Measurements from ENCODE around the gene PRG2.
A peak's percentile ranks its signal among the peaks of the same experiment; 100 is the strongest.
"Not testable (repeated sequence)": the region's sequence is repeated elsewhere in the genome, so short reads cannot be mapped to it uniquely, and the experiment has no call there.

Gene PRG2

DNA sequence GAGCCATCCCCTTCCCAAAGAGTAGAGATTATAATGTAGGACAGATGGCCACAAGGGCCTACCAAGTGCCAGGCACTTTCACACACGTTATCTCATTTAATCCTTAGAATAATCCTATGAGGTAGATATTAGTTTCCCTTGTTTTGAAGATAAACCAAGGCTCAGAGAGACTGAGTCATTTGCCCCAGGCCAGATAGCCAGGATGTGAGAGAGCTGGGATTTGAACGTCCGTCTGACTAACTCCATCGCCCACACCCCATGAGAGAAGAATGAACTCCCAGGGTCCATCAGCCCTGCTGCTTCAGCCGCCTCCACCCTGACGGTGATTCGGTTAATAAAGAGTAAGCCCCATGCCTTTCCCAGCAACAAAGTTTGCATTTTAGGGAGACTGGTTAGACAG lies 20.2 kb downstream of the PRG2 start:
- DNase-seq (ENCODE audit: low read depth, low spot score) = no peak

DNA sequence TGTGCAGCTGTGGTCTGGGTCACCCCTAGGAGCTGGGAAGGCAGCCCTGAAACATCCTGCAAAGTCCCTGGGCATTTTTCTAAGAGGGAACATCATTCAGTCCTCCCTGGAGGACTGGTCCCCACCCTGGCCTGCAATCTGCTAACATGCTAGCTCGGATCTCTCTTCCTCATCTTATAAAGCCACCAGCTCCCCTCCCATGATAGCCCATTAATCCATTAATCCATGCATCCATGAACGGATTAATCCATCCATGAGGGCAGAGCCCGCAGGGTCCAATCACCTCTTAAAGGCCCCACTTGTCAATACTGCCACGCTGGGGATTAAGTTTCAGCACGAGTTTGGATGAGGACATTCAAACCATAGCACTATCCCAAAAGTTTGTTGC lies 21.6 kb downstream of the PRG2 start:
- DNase-seq (ENCODE audit: low read depth, low spot score) = no peak

GRCh38 chr11:57368106-57368844 lies 22.2 kb downstream of the PRG2 start:
- DNase-seq (ENCODE audit: low read depth, low spot score) = no peak

GRCh38 chr11:57364851-57365660 lies 25.4 kb downstream of the PRG2 start:
- peak; percentile 83 for DNase-seq (ENCODE audit: low read depth, low spot score)

DNA sequence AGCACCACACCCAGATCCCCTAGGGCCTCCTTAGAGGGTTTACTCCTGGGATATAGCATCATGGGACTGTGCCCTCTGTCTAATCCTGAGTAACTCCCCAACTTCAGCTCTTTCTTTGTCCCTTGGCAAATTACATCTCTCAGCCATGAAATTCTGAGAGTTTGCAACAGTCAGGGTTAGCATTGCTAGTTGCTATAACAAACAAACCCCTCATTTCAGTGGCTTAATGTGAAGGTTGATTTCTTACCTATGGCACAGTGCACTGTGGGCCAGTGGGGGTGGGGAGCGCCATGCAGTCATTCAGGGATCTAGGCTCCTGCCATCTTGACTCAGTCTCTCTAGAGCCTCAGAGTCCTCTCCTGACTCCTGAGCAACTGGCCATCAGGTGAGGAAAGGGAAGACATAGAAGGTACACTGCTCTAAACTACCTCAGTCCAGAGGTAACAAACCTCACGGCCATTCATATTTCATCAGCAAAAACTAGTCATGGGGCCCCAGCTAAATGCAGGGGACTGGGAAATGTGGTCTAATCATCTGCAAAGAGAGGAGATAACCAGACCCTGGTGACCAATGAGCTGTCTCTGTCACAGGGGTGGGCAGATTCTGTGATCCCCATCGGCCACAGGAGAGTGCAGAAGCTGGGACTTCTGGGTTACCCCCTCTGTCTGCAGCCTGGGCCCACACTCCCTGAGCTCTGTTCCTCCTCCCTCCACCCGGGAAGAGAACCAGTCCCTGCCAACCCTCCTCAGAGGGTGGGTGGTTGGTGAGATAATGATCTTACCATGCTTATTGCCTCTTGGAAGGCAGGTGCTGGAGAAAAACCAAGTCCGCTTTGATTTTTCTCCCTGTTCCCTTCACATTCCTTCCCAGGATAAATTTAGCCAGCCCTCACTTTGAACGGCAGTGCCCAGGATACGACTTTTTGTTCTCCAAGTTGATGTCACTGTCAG lies 27.0 kb downstream of the PRG2 start:
- no peak for DNase-seq (ENCODE audit: low read depth, low spot score)

DNA sequence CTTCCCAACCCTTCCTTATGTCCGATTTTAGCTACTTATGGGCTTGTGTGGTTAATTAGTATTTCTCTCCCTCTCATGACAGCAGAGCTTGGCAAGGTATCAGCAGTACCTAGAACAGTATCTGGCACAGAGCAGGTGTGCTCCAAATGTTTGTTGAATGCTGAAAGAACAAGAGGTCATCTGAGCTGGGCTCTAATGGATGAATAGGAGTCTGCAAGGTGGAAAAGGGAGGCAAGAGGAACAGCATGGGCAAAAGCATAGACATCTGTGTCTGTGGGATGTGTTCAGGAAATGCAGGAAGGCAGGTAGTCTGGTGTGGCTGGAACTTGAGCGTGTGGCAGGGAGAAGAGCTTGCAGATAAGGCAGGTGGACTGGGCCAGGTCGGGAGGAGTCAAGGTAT lies 28.5 kb downstream of the PRG2 start:
- no peak for DNase-seq (ENCODE audit: low read depth, low spot score)

GRCh38 chr11:57361420-57361819 lies 29.0 kb downstream of the PRG2 start:
- not testable (repeated sequence) for DNase-seq (ENCODE audit: low read depth, low spot score)

- no peak for DNase-seq (ENCODE audit: low read depth, low spot score)
Observed at GRCh38 chr11:57360991-57361390, 29.5 kb downstream of the PRG2 start.

DNA sequence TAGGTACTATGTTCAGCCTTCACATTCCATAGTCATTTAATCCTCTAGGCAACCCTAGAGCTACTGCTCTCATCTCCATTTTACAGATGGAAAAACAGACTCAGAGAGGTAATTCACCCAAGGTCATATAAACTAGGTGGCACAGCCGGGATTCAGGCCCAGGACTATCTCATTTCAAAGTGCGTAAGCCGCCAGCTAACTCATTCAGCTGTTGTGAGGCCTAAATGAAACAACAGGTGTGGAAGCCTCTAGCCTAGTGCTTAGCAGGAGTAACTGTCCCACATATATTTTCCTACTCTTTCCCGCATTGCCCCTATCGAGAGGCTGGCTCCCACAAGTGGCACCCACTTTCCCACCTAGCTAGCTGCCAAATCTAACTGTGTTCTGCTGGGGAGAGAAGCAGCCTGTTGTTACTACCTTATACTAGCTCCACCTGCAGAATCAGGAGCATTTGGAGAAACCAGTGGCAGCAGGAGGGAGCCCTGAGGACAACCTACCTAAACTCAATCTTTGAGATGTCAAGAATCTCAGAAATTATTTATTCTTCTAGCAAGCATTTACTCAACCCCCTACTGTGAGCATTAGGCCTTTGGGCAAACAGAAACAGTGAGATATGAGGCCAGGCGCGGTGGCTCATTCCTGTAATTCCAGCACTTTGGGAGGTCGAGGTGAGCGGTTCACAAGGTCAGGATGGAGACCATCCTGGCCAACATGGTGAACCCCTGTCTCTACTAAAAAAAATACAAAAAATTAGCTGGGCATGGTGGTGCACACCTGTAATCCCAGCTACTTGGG lies 30.4 kb downstream of the PRG2 start:
- no peak for DNase-seq (ENCODE audit: low read depth, low spot score)

- no peak for DNase-seq (ENCODE audit: low read depth, low spot score)
Observed at GRCh38 chr11:57359396-57359795, 31.1 kb downstream of the PRG2 start.

GRCh38 chr11:57358991-57359390 lies 31.5 kb downstream of the PRG2 start:
- peak; percentile 40 for DNase-seq (ENCODE audit: low read depth, low spot score)

GRCh38 chr11:57358543-57358961 lies 31.9 kb downstream of the PRG2 start:
- no peak for DNase-seq (ENCODE audit: low read depth, low spot score)

DNA sequence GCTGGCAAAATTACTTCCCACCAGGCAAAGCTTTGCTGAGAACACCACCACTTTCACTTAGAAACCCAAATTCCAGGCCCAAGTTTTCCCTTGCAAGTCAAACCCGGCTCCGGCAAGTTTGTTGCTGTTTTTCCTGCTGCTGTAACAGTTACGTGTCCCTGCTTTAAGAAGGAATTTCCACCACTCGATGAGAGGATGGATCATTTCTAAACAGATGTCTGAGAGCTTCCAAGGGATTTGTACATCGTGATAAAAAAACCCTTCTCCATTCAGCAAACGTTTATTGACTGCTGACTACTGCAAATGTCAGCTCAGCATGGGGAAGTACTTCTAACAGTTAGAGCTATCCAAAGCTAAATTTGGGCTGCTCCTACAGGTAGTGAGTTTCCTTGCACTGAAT lies 32.6 kb downstream of the PRG2 start:
- DNase-seq (ENCODE audit: low read depth, low spot score) = no peak

DNA sequence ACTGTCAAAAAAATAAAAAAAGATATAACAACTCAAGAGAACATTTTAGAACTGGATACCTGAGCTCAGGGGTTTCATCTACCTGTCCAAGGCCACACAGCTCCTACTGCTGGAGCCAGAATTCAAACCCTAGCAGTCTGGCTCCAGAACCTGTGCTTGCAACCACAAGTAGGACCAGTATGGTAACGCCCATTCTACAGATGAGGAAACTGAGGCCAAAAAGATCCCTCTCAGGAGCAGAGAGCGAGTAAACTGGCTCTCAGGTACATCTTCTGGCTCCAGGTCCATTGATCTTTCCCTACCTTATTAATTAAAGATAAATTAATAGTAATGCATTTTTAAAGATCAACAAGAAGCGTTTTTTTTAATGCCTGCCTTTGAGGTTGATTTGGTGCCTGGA lies 33.1 kb downstream of the PRG2 start:
- DNase-seq (ENCODE audit: low read depth, low spot score) = no peak

- DNase-seq (ENCODE audit: low read depth, low spot score) = no peak
Observed at GRCh38 chr11:57356268-57356667, 34.2 kb downstream of the PRG2 start.

DNA sequence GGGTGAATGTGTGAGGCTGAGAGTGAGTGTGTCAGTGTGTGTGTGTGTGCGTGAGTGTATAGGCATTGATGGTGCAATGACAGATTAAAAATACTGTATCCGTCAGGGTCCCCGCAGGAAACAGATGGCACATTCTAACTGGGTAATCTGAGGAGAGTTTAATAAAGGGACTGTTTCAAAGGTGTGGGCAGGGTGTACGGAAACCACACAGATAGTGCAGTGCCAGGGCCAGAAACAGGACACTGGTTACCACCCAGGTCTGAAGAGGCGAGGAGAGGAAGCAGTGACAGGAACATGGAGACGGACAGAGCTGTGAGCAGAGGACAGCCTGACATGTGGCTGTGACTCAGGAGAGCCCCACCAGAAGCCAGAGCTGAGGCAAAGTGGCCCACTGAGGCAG lies 35.8 kb downstream of the PRG2 start:
- DNase-seq (ENCODE audit: low read depth, low spot score) = no peak

GRCh38 chr11:57353852-57354251 lies 36.6 kb downstream of the PRG2 start:
- no peak for DNase-seq (ENCODE audit: low read depth, low spot score)

- no peak for DNase-seq (ENCODE audit: low read depth, low spot score)
Observed at GRCh38 chr11:57353446-57353845, 37.0 kb downstream of the PRG2 start.

- DNase-seq (ENCODE audit: low read depth, low spot score) = no peak
Observed at GRCh38 chr11:57353036-57353435, 37.4 kb downstream of the PRG2 start.

DNA sequence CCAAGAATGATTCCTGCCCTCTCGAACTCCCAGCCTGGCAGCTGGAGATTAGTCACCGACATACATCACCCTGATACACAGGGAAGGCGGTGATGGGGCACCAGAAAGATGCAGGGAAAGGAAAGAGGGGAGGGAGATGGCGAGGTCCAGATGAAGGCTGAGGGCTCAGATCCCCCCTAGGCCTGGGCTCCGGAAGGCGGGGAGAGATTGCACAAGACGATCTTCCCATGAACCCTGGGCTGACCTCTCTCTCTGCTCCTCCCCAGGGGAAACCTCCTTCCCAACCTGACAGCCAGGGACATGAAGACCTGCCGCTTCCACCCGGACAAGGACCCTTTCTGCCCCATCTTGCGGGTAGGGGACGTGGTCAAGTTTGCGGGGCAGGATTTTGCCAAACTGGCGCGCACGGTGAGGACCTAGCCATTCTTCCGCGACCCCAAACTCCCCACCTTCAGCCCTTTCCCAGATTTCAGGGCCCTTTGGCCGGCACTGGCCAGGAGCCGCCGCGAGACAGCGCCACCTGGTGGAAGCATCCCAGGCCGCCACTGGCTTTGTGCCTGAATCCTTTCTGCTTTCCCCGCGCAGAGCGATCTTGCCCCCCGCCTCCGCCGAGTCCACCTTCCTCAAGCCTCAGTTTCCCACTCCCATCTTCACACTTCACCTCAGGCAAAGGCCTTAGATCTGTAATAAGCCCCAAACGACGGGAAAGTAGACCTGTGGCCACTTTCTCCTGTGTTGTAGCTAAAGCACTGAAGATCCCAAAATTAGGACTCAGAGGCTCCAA lies 40.8 kb downstream of the PRG2 start:
- DNase-seq (ENCODE audit: low read depth, low spot score) = peak; percentile 84

Data from ELF-1 (cell line).